Ishikawa (cell line): ENCODE data around the gene FBXL17.

Experiments
- CEBPB ChIP-seq: IDR thresholded peaks from 2 replicates; pipeline ENCODE4 v1.6.1; 2012
- CREB1 ChIP-seq: IDR thresholded peaks from 2 replicates; pipeline ENCODE4 v1.6.1; 2012; ENCODE audit warnings: low read depth
- EGR1 ChIP-seq: IDR thresholded peaks from 2 replicates; pipeline ENCODE4 v1.6.1; 2012
- EP300 ChIP-seq: IDR thresholded peaks from 2 replicates; pipeline ENCODE4 v1.6.1; 2012; ENCODE audit warnings: borderline replicate concordance
- FOXM1 ChIP-seq: IDR thresholded peaks from 2 replicates; pipeline ENCODE4 v1.6.1; 2012; ENCODE audit warnings: low read depth, borderline replicate concordance
- MAX ChIP-seq: IDR thresholded peaks from 2 replicates; pipeline ENCODE4 v1.6.1; 2012
- NFIC ChIP-seq: IDR thresholded peaks from 2 replicates; pipeline ENCODE4 v1.6.1; 2012
- RAD21 ChIP-seq: IDR thresholded peaks from 2 replicates; pipeline ENCODE4 v1.6.1; 2012; ENCODE audit warnings: low read depth
- TAF1 ChIP-seq: IDR thresholded peaks from 2 replicates; pipeline ENCODE4 v1.6.1; 2012; ENCODE audit warnings: low read depth, mild to moderate bottlenecking
- TCF12 ChIP-seq: IDR thresholded peaks from 2 replicates; pipeline ENCODE4 v1.6.1; 2012; ENCODE audit warnings: low read depth
- TEAD4 ChIP-seq: IDR thresholded peaks from 2 replicates; pipeline ENCODE4 v1.6.1; 2012
- YY1 ChIP-seq: IDR thresholded peaks from 2 replicates; pipeline ENCODE4 v1.6.1; 2012; ENCODE audit warnings: low read depth
- ZBTB7A ChIP-seq: IDR thresholded peaks from 2 replicates; pipeline ENCODE4 v1.6.1; 2012; ENCODE audit warnings: low read depth
- TF ChIP-seq, protein P1 (sequence below): IDR thresholded peaks from 2 replicates; pipeline ENCODE4 v1.6.1; 2012
- TF ChIP-seq, protein P2 (sequence below): IDR thresholded peaks from 2 replicates; pipeline ENCODE4 v1.6.1; 2012; ENCODE audit warnings: low read depth, mild to moderate bottlenecking

Gene FBXL17

DNA sequence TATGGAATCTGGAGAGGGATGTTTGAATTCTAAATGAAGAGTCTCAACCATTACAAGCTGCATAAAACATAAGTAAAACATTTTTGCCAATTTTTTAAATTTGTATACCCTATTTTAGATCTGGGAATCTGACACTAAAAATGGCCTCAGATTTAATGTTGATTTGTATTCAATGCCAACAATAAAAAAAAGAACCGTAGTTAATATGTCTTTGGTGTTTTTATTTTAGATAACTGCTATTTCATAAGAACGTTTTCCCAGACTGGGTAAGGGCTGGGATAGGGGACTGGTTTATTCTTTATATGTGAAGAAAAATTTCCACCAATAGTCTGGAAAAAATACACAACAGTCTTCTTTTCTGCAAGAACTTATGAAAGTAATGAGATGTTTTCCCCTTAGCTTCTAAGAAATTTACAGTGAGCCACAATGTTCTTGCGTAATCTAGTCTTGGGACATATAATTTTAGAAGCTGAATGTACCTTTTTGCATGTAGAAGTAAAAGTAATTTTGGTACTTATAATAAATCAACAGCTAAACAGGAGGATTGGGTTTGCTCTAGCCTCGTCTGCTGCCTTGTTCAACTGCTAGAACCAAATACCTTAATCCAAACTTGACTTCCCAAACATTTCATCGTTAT is 466.6 kb downstream of the FBXL17 start:
- TF ChIP-seq TAF1 (no peak), EGR1 (no peak), TEAD4 (no peak), RAD21 (no peak), MAX (no peak), ZBTB7A (no peak), CEBPB (no peak), FOXM1 (no peak), YY1 (no peak), NFIC (no peak), TCF12 (no peak), CREB1 (no peak)
- TF ChIP-seq, protein P1, sequence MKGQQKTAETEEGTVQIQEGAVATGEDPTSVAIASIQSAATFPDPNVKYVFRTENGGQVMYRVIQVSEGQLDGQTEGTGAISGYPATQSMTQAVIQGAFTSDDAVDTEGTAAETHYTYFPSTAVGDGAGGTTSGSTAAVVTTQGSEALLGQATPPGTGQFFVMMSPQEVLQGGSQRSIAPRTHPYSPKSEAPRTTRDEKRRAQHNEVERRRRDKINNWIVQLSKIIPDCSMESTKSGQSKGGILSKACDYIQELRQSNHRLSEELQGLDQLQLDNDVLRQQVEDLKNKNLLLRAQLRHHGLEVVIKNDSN, result no peak
- TF ChIP-seq, protein P2, sequence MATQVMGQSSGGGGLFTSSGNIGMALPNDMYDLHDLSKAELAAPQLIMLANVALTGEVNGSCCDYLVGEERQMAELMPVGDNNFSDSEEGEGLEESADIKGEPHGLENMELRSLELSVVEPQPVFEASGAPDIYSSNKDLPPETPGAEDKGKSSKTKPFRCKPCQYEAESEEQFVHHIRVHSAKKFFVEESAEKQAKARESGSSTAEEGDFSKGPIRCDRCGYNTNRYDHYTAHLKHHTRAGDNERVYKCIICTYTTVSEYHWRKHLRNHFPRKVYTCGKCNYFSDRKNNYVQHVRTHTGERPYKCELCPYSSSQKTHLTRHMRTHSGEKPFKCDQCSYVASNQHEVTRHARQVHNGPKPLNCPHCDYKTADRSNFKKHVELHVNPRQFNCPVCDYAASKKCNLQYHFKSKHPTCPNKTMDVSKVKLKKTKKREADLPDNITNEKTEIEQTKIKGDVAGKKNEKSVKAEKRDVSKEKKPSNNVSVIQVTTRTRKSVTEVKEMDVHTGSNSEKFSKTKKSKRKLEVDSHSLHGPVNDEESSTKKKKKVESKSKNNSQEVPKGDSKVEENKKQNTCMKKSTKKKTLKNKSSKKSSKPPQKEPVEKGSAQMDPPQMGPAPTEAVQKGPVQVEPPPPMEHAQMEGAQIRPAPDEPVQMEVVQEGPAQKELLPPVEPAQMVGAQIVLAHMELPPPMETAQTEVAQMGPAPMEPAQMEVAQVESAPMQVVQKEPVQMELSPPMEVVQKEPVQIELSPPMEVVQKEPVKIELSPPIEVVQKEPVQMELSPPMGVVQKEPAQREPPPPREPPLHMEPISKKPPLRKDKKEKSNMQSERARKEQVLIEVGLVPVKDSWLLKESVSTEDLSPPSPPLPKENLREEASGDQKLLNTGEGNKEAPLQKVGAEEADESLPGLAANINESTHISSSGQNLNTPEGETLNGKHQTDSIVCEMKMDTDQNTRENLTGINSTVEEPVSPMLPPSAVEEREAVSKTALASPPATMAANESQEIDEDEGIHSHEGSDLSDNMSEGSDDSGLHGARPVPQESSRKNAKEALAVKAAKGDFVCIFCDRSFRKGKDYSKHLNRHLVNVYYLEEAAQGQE, result no peak

DNA sequence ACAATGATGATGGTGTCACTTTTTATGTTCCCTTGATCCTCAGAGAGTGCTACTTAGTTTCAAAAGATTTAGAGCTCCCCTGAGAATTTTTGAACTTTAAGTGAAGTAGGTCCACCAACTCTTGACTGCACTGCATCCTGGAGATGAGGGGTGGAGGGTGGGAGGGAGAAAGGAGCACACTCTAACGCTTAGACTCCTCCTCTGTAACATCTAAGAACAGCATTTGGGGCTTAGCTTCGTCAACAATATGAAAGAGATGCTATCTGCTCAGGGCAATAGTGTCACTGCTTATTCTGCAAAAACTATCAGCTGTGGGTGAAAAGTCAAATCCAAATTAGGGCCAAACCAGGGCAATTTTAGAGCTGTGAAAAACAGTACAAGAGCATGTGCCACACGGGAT is 468.4 kb downstream of the FBXL17 start:
- no peak for TF ChIP-seq NFIC
- TF ChIP-seq, protein P2, result no peak
- TF ChIP-seq CEBPB, result no peak
- TF ChIP-seq ZBTB7A, result no peak

DNA sequence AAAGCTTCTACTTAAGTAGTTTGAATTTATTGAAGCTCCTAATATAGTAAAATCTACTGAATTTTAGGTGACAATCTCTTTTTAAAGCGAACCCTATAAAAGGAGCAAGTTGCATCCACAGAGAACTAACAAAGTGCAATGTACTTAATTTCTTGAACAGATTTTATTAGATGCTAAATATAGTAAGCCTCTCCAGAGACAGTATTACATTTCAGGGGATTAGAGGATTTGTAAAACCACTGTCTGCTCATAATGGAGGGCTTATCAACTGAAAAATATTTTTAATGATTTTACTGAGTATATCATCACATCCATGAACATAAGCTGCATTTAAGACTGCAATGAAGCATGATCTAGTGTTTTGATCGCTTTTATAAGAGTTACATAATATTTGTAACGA is 481.2 kb downstream of the FBXL17 start:
- no peak for TF ChIP-seq EP300
- TF ChIP-seq, protein P2, result no peak
- no peak for TF ChIP-seq NFIC
- no peak for TF ChIP-seq TEAD4
- no peak for TF ChIP-seq EGR1
- TF ChIP-seq TAF1, result no peak
- TF ChIP-seq FOXM1, result no peak
- TF ChIP-seq, protein P1, result no peak
- TF ChIP-seq CREB1, result no peak
- no peak for TF ChIP-seq CEBPB

DNA sequence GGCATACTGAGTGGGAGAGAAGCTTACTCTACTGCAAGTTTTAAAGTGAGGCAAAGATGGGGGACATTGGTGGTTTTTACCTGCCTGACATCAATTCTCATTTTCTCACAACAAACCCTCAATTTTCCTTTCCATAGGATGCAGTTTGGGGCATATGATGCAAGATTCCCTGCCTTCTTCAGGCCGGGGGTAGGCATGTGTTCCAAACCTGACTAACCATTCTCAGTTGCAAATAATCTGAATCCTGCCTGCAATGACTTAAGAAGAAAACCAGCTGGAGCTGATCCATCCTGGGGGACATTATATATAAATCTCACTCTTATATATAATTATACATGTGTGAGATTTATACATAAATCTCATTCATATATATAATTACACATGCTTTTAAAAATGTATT is 487.5 kb downstream of the FBXL17 start:
- no peak for TF ChIP-seq TEAD4

GRCh38 chr5:107893642-107894041 is 488.3 kb downstream of the FBXL17 start:
- TF ChIP-seq TEAD4, result 0 out of 2 replicates have a peak, but pooled peaks have one; percentile 15
- no peak for TF ChIP-seq EGR1
- TF ChIP-seq, protein P1, result no peak
- no peak for TF ChIP-seq CREB1
- TF ChIP-seq RAD21, result no peak
- TF ChIP-seq TAF1, result no peak
- TF ChIP-seq FOXM1, result no peak
- peak; percentile 56; the same call in 1 of the 2 replicates for TF ChIP-seq NFIC
- no peak for TF ChIP-seq ZBTB7A
- TF ChIP-seq TCF12, result no peak
- no peak for TF ChIP-seq MAX
- peak; percentile 95 for TF ChIP-seq CEBPB
- TF ChIP-seq EP300, result 0 out of 2 replicates have a peak, but pooled peaks have one; percentile 11
- TF ChIP-seq YY1, result no peak
- TF ChIP-seq, protein P2, result no peak
